Amniotic epithelial cell (primary cell): ENCODE results near the gene FAM234A.
"Not testable (repeated sequence)": the region's sequence is repeated elsewhere in the genome, so short reads cannot be mapped to it uniquely, and the experiment has no call there.

Experiments used
- DNase-seq: peaks from one replicate; pipeline ENCODE4 v3.0.0-alpha.2; 2010; ENCODE audit warnings: low read depth

The FAM234A gene

GRCh38 chr16:230351-230750 lies 4.3 kb upstream of the FAM234A start:
- not testable (repeated sequence) for DNase-seq

- no peak for DNase-seq
Measured at GRCh38 chr16:230949-231348, 3.7 kb upstream of the FAM234A start.

GRCh38 chr16:239948-240277 lies 5.3 kb downstream of the FAM234A start:
- no peak for DNase-seq

GRCh38 chr16:240559-240958 lies 5.9 kb downstream of the FAM234A start:
- no peak for DNase-seq

- DNase-seq = no peak
Measured at GRCh38 chr16:242281-242680, 7.7 kb downstream of the FAM234A start.

- no peak for DNase-seq
Measured at GRCh38 chr16:243348-243747, 8.7 kb downstream of the FAM234A start.

GRCh38 chr16:245105-245504 lies 10.5 kb downstream of the FAM234A start:
- no peak for DNase-seq

- DNase-seq = no peak
Measured at GRCh38 chr16:247027-247426, 12.4 kb downstream of the FAM234A start.

- no peak for DNase-seq
Measured at GRCh38 chr16:249431-249830, 14.8 kb downstream of the FAM234A start.

GRCh38 chr16:252366-253337 lies 18.0 kb downstream of the FAM234A start:
- DNase-seq = no peak

GRCh38 chr16:253833-254232 lies 19.2 kb downstream of the FAM234A start:
- no peak for DNase-seq

- DNase-seq = no peak
Measured at GRCh38 chr16:254461-254860, 19.8 kb downstream of the FAM234A start.

- no peak for DNase-seq
Measured at GRCh38 chr16:255183-255582, 20.6 kb downstream of the FAM234A start.

GRCh38 chr16:258091-258490 lies 23.5 kb downstream of the FAM234A start:
- DNase-seq = not testable (repeated sequence)

GRCh38 chr16:259226-259625 lies 24.6 kb downstream of the FAM234A start:
- no peak for DNase-seq

GRCh38 chr16:259814-260253 lies 25.2 kb downstream of the FAM234A start:
- DNase-seq = no peak

GRCh38 chr16:260326-260725 lies 25.7 kb downstream of the FAM234A start:
- no peak for DNase-seq

- no peak for DNase-seq
Measured at GRCh38 chr16:261031-261691, 26.5 kb downstream of the FAM234A start.

GRCh38 chr16:262121-262745 lies 27.6 kb downstream of the FAM234A start:
- no peak for DNase-seq

GRCh38 chr16:263182-263774 lies 28.7 kb downstream of the FAM234A start:
- no peak for DNase-seq

- DNase-seq = no peak
Measured at GRCh38 chr16:263944-264343, 29.3 kb downstream of the FAM234A start.

- no peak for DNase-seq
Measured at GRCh38 chr16:264440-264951, 29.9 kb downstream of the FAM234A start.
